AG10803 (cell line): ENCODE results near the gene BNIP2.

Experiments
- DNase-seq: peaks from one replicate; pipeline ENCODE4 v3.0.0; 2010; ENCODE audit warnings: low read depth
- H3K4me3 ChIP-seq: 2 replicates; pipeline ENCODE4 v1.5.1; 2011; ENCODE audit warnings: mild to moderate bottlenecking, low read length, control low read depth
- CTCF ChIP-seq: conservative IDR thresholded peaks from 2 replicates; pipeline ENCODE4 v1.5.1; 2011; ENCODE audit warnings: mild to moderate bottlenecking, low read length, control low read depth, inconsistent platforms

The BNIP2 gene

GRCh38 chr15:59632714-59633113, 56.4 kb downstream of the BNIP2 start:
- peak; percentile 43 for TF ChIP-seq CTCF
- H3K4me3 ChIP-seq, result no peak overlapping the region
- DNase-seq, result no peak

GRCh38 chr15:59622289-59622688, 66.8 kb downstream of the BNIP2 start:
- DNase-seq, result no peak
- H3K4me3 ChIP-seq, result no peak overlapping the region
- peak; percentile 24; the same call in 1 of the 2 replicates for TF ChIP-seq CTCF

GRCh38 chr15:59618406-59618805, 70.7 kb downstream of the BNIP2 start:
- H3K4me3 ChIP-seq, result no peak overlapping the region
- no peak for TF ChIP-seq CTCF
- DNase-seq, result no peak

- DNase-seq, result no peak
- H3K4me3 ChIP-seq, result no peak overlapping the region
- TF ChIP-seq CTCF, result no peak
Observed at GRCh38 chr15:59616379-59616778, 72.7 kb downstream of the BNIP2 start.

- no peak overlapping the region for H3K4me3 ChIP-seq
- TF ChIP-seq CTCF, result no peak
- no peak for DNase-seq
Observed at GRCh38 chr15:59615661-59616060, 73.5 kb downstream of the BNIP2 start.

GRCh38 chr15:59614153-59614552, 75.0 kb downstream of the BNIP2 start:
- DNase-seq, result no peak
- TF ChIP-seq CTCF, result no peak
- no peak overlapping the region for H3K4me3 ChIP-seq

- no peak within 1 kb of the TSS for H3K4me3 ChIP-seq
- DNase-seq, result no peak
- no peak for TF ChIP-seq CTCF
Observed at GRCh38 chr15:59611276-59612260, 77.6 kb downstream of the BNIP2 start, which contains the start of gene GCNT3. Gene GCNT3, plus strand, starts transcription at chr15:59611783. Its CDS starts 6,456 bp downstream, at chr15:59618239.
